SH-SY5Y (cell line): ENCODE measurements around the gene PACS2.

Experiments used
- GATA2 ChIP-seq: IDR thresholded peaks from 2 replicates; pipeline ENCODE4 v1.6.1; 2011; ENCODE audit warnings: mild to moderate bottlenecking, low read depth, low read length
- GATA3 ChIP-seq: IDR thresholded peaks from 2 replicates; pipeline ENCODE4 v1.6.1; 2011; ENCODE audit warnings: low read depth, mild to moderate bottlenecking, low read length, moderate library complexity

Gene PACS2

DNA sequence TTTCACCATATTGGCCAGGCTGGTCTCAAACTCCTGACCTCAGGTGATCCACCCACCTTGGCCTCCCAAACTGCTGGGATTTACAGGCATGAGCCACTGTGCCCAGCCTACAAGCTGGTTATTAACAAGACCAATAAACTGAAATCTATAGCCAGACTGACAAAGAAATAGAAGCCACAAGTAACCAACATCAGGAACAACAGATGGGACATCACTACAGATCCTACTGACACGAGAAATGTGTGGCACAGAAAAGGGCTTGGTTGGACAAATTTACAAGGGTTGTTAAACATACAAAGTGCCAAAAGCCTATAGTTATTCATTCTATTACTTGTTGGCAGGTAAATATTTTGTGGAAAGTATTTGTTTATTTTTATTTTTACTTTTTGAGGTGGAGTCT lies 116.7 kb downstream of the PACS2 start:
- no peak for TF ChIP-seq GATA3
- TF ChIP-seq GATA2, result no peak

DNA sequence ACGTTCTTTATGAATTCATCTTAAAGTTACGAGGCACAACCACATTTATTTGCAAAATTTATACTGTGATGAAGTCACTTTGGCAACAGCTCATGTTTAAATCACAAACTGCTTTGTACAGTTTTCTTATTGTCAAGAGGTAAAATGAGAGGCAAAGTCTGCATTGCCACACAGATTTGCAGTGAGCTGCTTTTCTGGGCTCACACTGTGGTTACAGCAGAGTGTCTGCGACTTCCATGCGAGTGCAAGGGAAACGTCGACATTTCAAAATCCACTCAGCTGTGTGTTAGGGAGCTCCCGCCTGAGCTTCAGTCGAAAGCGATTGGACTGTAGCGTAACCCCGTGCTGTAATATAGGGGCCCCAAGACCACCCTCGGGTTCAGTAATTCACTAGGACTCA lies 118.1 kb downstream of the PACS2 start:
- TF ChIP-seq GATA2, result no peak
- TF ChIP-seq GATA3, result no peak

DNA sequence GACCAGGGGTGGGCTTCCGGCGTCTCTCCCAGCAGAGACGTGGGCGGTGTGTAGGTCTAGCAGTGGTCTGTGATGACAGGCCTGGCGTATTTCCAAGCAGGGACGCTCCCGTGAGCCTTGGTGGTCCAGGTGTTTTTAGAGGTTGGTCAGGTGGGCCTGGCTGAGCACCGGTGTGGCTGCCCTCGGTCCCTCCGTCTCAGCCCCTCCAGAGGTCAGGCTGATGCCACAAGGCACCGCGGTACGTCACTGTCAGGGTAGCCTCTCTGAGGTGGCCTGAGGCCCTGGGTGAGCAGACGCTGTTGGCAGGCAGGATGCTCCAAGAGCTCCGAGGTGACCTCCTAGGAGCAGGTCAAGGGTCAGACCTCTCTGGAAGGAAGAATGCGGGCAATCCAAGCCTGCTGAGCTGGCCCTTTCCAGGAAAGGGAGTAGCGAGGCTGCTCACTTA lies 118.6 kb downstream of the PACS2 start:
- no peak for TF ChIP-seq GATA2
- no peak for TF ChIP-seq GATA3

DNA sequence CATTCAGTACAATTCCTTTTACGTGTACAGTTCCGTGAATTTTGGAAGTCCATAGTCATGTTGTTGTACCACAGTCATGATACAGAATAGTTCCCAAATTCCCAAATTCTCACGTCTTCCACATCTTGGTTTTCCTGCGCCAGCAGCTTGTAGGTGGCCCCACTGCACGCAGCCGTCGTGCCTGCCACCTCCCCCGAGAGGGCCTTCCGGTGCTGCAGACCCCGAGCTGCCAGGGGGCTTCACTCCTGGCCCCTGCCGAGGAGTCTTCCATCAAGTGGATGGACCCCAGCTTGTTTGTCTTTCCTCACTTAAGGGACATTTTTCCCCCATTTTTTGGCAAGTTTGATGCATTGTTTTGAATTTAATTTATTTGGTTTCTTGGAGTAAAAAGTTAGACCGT lies 121.9 kb downstream of the PACS2 start:
- TF ChIP-seq GATA3 (no peak), GATA2 (no peak)

DNA sequence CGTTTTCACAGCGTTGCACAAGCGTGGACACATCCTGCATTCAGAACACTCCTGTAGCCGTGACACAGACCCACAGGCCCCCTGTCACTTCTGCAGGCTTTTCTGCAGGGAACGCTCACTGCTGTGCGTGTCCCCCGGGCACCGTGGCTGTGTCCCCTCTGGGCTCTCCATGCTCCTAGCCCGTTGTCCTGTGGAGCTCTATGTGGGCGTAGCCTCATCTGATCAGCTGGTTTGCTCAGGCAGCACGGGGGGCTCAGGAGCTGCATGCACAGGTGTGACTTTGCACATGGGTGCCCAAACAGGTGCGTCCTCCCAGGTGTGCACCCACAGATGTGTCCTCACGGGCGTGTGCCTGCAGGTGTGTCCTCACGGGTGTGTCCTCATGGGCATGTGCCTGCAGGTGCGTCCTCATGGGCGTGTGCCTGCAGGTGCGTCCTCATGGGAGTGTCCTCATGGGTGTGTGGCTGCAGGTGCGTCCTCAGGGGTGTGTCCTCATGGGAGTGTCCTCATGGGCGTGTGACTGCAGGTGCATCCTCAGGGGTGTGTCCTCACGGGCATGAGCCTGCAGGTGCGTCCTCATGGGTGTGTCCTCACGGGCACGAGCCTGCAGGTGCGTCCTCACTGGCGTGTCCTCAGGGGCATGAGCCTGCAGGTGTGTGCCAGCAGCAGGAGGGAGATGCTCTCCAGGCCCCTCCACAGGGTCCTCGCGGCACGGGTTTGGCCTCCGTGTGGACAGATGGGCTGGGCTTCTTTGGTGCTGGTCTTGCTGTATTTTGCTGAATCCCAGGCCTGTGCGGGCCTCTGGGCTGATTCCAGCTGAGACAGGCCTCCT lies 122.6 kb downstream of the PACS2 start:
- TF ChIP-seq GATA2 (no peak), GATA3 (no peak)

DNA sequence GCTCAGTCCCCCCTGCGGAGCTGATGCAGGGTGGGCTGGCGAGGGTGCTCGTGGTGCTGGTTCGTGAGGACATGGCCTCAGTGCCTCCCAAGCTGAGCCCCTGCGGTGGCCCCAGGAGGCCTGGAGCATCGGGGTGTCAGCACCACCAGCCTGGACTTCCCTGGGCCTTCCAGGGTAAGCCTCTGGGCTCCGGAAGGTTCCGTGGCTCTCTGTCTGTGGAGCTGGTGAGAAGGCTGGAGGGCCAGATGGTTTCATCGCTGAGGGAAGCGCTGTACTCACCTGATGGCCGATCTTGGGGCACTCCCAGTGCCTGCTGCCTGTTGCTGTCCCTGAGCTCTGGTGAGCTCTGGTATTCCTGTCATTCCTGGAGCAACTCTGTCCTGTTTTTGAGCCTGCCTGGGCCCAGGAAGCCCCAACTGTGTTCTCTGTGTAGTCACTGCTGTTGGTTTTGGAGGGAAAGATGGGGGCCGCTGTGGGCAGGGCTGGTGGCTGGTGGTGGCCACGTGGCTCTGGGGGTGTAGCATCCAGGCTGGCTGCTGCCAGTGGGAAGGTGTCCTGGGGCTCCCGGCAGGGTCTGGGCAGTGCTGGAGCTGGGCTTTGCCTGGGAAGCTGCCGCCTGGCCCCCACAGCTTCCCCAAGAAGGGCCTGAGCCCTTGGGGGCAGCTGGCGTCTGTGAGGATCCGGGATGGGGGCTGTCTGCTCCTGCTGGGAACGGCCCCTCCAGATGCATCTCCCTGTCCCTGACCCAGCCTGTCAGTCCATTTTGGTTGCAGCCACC lies 123.4 kb downstream of the PACS2 start:
- TF ChIP-seq GATA2 (no peak), GATA3 (no peak)

DNA sequence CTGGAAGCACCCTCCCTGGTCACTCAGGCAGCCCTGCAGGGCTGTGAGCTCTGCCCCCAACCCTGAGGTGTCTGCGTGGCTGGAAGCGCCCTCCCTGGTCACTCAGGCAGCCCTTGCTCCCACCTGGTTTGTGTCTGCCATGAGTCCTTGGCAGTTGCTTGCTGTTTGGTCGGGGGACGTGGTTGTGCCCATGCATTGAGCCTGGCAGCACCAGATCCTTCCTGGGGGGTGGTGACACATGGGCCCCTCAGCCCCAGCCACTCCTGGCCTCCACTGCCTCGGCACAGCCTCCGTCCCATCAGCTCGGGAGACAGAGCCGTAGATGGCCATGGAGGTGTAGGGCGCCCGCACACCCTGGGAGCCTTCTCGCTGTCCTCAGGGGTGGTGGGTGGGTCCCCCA lies 124.6 kb downstream of the PACS2 start:
- TF ChIP-seq GATA3, result no peak
- TF ChIP-seq GATA2, result no peak

DNA sequence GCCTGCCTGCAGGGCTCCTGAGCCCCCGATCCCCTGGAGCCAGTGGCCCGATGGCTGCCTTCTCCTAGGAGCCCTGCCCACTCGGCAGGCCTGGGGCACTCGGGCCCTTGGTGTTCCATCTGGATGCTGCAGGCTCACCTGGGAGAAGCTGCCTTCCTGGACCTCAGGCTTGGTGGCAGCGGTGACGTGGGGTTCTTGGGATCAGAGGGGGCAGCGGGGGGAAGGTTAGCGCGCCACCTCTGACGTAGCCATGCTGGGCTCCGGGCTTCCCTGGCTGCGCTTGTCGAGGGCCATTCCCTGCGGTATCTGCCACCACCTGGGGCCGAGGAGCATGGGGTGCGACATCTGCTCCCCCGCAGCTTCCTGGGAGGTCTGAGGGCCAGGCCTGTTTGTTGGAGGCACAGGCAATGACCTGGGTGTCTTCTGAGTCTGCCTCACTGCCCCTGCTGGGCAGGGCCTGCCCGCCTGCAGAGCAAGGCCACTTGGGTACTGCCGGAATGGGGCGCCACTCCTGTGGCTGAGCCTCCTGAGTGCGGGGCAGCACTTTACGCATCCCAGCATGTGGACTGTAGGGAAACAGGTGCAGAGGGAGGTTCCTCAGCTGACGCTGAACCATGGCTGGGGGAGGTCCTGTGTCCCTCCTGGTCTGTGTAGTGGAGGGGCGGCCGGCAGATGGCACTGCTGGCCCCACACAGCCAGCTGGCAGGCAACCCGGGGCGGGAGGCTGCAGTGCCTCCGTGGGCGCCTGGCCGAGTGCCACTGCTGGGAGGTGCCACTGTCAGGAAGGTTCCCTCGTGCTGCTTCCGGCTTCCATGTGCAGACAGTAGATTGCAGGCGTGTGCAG lies 125.4 kb downstream of the PACS2 start:
- no peak for TF ChIP-seq GATA2
- no peak for TF ChIP-seq GATA3

DNA sequence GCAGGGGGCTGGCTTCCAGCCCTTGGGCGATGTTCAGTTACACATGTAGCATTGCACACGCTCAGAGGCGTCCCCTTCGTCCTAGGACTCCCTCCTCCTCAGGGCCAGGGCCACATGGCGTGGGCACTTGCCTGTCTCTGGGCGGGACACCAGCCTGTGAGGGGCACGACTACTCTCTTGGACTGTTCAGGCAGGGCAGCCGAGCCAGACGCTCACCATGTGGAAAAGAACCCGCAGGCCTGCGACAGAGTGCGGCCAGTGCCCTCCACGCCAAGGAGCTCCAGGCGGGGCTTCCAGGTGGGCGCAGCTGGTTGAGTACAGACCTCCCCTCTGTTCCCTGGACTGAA lies 126.0 kb downstream of the PACS2 start:
- TF ChIP-seq GATA2, result no peak
- no peak for TF ChIP-seq GATA3

DNA sequence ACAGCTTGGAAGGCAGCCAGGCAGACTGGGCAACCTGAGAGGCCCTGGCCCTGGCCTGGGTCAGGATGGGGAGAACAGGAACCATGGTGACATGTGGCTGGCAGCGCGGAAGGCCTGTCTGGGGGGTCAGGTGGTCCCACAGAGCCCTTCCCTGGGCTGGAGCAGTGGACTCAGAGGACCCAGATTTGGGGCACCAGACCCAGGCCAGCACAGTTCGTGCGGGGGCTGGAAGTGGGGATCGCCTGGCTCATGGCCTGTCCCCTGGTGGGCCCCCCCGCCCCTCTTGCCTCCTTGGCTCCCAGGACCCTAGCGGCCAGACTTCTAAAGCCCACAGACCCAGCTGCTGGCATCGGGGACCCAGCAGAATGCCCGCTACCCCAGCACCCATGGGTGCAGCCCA lies 126.4 kb downstream of the PACS2 start:
- TF ChIP-seq GATA2 (no peak), GATA3 (no peak)

DNA sequence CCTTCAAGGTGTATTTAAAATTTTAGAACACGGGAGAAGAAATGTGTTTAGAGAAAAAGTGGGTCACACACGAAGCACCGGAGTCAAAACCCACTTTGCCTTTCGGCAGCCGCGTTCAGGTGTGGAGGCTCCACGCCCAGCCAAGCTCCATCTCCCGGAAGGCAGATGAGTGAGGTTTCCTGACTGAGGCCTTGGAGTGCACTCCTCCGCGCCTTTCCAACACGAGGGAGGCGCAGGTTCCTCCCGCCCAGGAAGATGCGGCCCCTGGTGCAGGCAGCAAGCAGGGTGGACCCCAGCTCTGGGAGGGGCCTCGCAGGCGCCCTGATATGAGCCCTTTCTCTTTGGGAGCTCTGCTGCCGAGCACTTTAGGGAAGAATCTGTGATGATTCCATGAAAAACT lies 127.6 kb downstream of the PACS2 start:
- TF ChIP-seq GATA3 (no peak), GATA2 (no peak)

DNA sequence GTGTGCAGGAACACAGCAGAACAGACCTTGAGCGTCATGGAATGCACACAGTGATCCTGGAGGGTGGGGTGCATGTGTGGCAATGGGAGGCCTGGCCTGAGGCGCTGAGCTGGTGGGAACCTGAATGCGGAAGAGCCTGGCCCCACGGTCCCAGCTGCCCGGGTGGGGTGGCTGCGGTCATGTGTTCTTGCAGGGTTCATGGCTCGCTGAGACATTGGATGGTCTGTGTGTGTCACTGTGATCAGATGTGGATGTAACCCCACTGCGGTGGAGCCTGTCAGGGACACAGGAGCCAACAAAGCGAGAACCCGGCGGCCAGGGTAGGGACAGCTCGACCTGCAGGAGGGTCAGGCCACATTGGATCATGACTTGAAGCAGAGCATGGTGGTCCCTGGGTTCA lies 128.3 kb downstream of the PACS2 start:
- no peak for TF ChIP-seq GATA2
- no peak for TF ChIP-seq GATA3

DNA sequence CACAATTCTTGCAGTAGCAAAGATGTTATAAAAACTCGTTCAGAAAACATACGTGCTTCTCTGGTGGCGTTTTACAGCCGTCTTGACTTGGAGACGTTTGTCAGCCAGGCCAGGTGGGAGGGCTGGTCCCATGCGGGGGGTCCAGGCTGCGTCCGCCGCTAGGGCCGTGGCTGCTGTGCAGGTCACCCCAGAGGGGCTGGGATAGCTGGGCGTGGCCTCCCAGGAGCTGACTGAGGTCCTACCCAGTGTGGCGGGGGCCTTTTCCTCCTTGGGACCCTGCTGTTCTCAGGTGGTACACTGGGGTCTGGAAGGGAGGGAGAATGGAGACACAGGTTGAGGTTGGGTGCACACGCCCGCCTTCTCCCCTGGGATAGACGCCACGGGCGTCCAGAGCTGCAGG lies 130.3 kb downstream of the PACS2 start:
- TF ChIP-seq GATA3 (no peak), GATA2 (no peak)

DNA sequence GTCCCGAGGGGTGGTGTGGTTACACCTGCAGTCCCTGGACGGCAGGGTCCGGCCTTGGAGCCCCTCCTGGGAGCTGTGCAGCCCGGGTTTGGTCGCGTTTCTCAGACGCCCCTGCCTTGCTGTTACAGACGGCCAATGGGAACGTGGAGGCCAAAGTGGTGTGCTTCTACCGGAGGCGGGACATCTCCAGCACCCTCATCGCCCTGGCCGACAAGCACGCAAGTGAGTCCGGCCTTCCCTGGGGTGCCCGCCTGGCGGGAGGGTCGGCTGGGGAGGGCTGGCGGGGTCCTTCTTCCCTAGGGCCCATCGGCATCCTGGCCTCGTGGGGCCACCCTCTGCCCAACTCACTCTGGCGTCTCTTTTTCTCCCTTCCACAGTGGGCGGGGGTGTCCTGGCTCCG lies 130.7 kb downstream of the PACS2 start:
- TF ChIP-seq GATA3 (no peak), GATA2 (no peak)

DNA sequence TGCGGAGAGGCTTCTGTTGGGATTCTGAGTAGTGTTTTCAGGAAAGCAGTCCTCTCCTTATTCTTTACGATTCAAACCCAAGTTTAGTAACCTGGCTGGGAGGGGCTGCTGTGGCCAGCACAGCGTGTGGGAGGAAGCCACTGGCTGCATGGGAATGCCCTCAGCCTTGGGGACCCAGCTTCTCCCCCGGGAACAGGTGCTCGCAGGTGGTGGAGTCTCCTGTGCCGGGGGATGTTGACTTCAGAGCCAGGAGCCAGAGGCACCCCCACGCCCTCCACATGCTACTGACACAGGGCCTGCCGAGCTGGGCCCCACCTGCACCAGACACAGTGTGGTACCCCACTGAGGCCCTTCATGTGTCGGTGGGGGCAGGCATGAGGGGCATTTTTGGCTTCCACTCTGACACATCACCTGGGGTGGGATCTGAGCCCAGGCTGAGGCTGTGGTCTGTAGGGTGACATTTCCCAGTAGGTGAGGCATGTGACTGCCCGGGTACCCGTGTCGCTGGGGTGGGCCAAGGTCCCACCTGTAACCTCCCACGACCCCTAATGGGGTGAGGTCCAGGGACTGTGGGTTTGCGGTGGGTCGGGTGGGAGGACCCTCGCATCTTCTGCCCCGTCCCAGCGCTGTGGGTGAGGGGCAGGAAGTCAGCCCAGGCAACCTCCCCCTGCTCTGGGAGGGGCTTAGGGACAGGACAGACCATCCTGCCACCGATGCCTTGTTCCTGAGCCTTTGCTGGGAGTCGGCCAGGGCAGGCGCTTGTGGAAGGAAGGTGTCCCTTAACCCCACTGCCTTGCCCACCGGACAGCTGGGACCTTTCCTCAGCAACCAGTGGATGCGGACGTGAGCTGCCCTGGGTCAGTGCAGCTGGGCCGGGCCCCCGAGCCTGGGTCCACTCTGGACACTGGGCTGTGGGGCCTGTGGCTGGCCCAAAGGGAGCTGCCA lies 131.6 kb downstream of the PACS2 start:
- TF ChIP-seq GATA2, result no peak

DNA sequence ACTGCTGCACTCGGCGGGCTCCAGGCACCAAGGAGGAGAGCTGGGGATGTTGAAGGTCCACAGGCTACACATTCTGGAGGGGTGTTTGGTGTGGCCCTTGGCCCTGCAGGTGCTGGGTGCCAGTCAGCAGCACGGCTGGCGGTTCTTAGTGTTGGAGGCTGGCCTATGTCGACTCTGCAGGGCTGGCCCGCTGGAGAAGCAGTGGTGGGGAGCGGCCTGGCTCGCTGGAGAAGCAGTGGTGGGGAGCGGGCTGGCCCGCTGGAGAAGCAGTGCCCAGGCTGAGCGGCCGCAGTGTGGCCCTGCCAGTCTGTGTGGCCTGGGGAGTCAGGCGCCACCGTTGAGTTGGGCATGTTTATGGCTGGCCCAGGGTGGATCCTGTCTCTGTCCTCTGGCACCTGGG lies 132.4 kb downstream of the PACS2 start:
- TF ChIP-seq GATA2, result no peak
- TF ChIP-seq GATA3, result no peak
